Measurements from ENCODE around the gene CCDC124.

GRCh38 chr19:17942582-17943273 lies 9.9 kb downstream of the CCDC124 start:
- TF ChIP-seq CTCF (IDR thresholded peaks at IDR 0.05) = no peak
- TF ChIP-seq POLR2A (IDR thresholded peaks at IDR 0.05) = no peak
